Activated CD8-positive, alpha-beta memory T cell treated with anti-CD3 and anti-CD28 coated beads, Interleukin-2, amount 50 U/mL, for 1 hour (primary cell): ENCODE results near the gene PRAMEF26.
"Not testable (repeated sequence)": the region's sequence is repeated elsewhere in the genome, so short reads cannot be mapped to it uniquely, and the experiment has no call there.

Source experiments
- DNase-seq: peaks from one replicate; pipeline ENCODE4 v3.0.0-alpha.2; 2020; ENCODE audit errors: extremely low read depth

Gene PRAMEF26

GRCh38 chr1:13155909-13156308 is at the start of gene PRAMEF26:
Gene PRAMEF26, minus strand, starts transcription at chr1:13156009. Its CDS starts 2,914 bp downstream, at chr1:13153095.
- not testable (repeated sequence) for DNase-seq

DNA sequence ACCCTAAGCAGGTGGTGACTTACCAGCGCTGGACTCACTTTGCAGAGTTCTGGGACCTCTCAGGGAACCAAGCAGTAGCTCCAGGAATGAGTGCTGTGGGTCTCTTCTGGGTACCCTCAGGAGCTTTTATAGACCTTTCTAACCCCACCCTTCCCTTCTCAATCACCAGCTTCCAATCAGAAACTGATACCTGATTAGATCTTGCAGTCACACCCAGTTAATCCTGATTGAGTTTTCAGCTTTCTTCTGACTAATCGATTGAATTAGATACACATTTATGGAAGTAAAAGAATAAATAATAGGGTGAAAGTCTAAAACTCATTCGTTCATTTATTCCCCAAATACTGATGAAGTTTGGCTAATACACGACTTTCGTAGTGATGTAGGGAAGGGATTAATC is 45.5 kb upstream of the PRAMEF26 start, which contains the start of gene PRAMEF13:
Gene PRAMEF13, minus strand, starts transcription at position 101 of the 400 bp plus-strand sequence. CDS start 1,820 bp downstream, outside the sequence.
- DNase-seq = not testable (repeated sequence)

DNA sequence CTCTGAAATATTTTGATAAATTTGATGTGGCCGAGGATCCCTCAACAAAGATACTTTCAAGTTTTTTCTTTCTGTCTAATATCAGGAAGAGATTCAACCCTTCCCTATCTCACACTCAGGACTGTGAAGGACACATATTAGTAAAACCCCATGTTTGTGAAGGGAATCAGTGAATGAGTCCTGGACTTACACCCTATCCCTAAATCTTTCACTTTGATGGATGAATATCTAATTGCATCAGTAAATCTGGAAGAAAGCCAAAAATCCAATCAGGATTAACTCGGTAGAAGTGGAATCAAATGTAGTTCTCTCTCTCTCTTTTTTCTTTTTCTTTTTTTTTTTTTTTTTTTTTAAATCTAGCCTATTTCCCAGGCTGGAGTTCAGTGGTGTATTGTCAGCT is 15.7 kb upstream of the PRAMEF26 start, which contains the start of gene PRAMEF9:
Gene PRAMEF9, plus strand, starts transcription at position 301 of the 400 bp plus-strand sequence. CDS start 3,433 bp downstream, outside the sequence.
- not testable (repeated sequence) for DNase-seq

DNA sequence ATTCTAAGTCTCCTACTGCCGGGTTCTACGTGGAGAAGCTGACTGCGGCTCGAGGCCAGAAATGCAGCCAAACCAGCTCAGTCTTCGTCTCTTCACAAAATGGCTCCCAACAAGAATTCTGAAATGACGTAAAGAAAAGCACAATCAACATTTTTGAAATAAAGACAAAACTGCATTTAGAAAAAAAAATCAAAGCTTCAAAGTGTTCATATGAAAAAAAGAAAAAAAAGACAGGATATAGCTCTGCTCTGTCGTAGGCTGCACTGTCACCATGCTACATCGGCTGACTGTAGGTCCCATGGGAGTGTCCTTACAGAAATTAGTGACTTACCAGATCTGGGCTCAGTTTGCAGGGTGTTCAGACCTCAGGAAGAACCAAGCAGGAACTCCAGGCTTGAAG is 9.7 kb upstream of the PRAMEF26 start, which contains the start of gene HNRNPCL4:
Gene HNRNPCL4, minus strand, starts transcription at position 101 of the 400 bp plus-strand sequence. CDS start 164 bp downstream, outside the sequence.
- DNase-seq = not testable (repeated sequence)

DNA sequence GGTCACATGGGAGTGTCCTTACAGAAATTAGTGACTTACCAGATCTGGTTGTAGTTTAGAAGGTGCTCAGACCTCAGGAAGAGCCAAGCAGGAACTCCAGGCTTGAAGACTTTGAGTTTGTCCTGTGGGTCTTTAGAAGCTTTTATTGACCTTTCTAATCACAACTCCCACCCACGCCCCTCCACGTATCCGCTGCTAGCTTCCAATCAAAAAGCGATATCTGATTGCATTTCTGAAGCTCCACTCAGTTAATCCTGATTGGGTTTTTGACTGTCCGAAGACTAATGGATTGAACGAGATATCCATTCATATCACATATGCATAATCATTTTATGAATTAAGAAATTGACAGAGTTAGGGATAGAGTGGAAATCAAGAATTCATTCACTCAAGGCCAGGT is 39.1 kb downstream of the PRAMEF26 start, which contains the start of gene HNRNPCL2:
Gene HNRNPCL2, minus strand, starts transcription at position 101 of the 400 bp plus-strand sequence. CDS start 454 bp downstream, outside the sequence.
- DNase-seq = not testable (repeated sequence)
